ENCODE results near the gene ABCC6. TPM values are rescaled to one million over a fixed set of nuclear protein-coding genes. Genes with fewer than 3 reads are reported as not detected.
"Not testable (repeated sequence)": the region's sequence is repeated elsewhere in the genome, so short reads cannot be mapped to it uniquely, and the experiment has no call there.

ABCC6 gene
- total RNA-seq, 2 experiments from 2014 or later = not detected

DNA sequence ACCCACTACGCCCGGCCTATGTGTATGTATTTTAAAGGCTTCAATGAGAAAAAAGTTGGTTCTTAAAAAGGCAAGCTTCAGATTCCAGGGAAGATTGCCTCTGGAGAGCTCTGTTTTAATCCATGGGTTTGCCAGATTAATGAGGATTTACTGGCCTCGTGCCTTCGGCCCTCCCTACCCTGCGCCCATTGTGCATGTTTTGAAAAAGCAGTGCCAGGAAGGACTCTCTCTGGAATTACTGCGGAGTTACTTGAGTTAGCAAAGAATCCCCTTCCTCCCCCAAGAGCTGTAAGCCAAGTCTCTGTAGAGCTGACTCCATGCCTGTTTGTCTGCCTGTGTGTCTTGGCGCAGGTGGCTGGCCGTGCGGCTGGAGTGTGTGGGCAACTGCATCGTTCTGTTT, 98.9 kb downstream of the ABCC6 start:
- POLR2A ChIA-PET = no interaction called here

DNA sequence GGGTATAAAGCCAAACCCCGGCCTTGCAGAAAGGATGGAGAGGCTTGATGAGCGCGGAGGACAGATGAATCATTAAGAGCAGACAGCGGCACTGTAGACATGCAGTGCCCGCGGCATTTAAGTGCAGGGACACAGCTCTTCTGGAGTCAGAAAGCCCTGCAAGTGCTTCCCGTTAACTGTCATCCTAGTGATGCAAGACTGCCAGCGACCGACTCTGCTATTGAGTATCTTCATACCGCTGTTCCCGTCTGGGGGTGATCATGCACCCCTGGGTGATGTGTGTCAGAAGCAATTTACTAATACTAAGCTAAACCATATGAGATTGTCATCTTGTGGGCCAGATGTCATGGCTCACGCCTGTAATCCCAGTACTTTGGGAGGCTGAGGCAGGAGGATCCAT, 101.0 kb downstream of the ABCC6 start:
- ChIA-PET CTCF (no interaction called here), POLR2A (no interaction called here)

More for the DNA sequence above, 98.9 kb downstream of the ABCC6 start:
- CTCF ChIA-PET = interaction anchor here (0.6 kb wide), 2 partner anchors 30 to 341 kb away, joined by 3 read pairs; no protein-coding TSS in a partner anchor

DNA sequence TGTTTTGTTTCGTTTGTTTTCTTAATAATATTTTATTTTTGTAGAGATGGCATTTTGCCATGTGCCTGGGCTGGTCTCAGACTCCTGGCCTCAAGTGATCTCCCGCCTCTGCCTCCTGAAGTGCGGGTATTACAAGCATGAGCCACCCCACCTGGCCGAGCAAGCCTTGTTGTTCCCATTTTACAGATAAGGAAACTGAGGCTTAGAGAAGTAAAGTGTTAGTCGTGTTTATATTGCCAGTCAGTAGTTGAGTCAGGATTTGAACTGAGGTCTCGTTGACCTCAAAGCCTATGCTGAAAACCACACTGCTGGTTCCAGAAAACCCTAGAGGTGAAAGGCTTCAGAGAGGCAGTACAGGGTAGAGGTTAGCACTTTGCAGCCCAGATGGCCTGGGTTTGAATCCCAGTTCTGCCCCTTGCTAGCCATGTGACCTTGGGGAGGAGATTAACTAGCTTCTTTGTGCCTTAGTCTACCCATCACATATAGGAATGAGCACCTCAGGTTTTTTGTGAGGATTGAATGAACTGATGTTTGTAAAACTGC, 102.0 kb downstream of the ABCC6 start:
- POLR2A ChIA-PET = no interaction called here
- CTCF ChIA-PET = interaction anchor here (0.6 kb wide), 1 partner anchor 84 kb away, joined by 3 read pairs; no protein-coding TSS in a partner anchor

DNA sequence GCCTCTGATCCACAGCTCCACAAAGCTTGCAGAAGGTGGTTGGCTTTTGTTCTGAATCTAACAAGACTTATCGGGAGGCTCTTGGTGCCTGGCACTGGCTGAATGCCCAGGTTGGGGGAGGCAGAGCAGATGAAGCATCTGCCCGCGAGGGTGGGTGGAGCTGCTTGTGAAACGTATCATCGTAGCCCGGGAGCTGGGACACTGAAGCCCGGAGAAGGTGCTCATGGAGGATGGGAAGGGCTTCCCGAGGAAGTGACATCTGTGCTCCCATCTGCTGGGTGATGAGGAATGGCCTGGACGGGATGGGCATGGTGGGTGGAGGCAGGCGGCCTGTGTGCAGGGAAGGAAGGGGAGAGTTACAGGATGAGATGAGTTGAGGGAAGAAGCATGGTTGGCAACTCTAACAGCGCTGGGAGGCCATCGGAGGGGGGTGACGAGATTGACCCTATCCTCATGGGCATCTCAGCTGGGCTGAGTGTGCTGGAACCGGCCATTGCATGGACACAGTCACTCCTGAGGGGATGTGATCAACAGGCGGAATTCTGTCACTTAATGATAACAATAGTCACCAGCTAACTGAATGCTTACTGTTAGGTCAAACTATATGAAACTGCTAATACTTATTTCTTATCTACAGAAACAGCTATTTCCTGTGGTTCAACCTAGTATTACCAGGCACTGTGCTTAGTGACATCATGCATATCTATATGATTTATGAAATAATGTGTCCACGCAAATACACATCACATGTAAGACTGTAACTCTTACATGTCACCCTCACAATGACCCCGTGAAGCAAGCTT, 102.7 kb downstream of the ABCC6 start:
- ChIA-PET POLR2A (no interaction called here), CTCF (interaction anchor here (0.6 kb wide), 1 partner anchor 84 kb away, joined by 3 read pairs; no protein-coding TSS in a partner anchor)

DNA sequence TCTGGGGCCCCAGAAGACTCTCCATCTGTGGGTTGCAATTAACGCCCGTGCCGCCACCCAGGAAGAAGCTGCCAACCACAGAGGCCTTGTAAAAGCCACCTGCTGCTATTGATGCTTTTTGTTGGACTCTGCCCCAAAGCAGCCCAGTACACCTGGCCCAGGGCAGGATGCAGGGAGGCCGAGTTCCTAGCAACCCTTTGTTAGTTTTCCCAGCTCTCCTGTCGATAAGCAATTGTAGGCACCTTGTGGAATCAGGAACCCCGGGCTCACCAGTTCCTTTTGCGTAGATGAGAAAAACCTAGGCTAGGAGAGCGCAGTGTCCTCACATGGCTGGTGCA, 103.3 kb downstream of the ABCC6 start:
- ChIA-PET POLR2A (no interaction called here), CTCF (no interaction called here)

DNA sequence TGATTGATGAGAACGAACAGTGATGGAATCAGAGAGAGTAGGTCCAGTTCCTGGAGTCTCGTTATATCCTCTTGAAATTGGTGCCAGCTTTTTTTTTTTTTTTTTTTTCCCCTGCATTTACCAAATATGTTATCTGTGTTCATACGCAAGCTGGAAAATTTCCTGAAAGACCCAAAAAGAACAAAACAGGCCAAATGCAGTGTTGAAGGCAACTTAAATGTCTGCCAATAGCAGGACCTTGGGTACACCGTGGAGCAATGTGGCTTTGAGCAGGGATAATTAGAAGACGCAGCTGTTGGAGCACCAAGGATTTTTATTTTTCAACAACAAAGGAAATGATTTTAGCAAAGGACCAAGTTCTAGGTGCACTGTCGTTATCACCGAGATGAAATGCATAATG, 105.0 kb downstream of the ABCC6 start:
- ChIA-PET POLR2A (interaction anchor here (0.5 kb wide), 1 partner anchor 120 kb away, joined by 4 read pairs; no protein-coding TSS in a partner anchor), CTCF (interaction anchor here (0.6 kb wide), 1 partner anchor 10 kb away, joined by 3 read pairs; no protein-coding TSS in a partner anchor)

DNA sequence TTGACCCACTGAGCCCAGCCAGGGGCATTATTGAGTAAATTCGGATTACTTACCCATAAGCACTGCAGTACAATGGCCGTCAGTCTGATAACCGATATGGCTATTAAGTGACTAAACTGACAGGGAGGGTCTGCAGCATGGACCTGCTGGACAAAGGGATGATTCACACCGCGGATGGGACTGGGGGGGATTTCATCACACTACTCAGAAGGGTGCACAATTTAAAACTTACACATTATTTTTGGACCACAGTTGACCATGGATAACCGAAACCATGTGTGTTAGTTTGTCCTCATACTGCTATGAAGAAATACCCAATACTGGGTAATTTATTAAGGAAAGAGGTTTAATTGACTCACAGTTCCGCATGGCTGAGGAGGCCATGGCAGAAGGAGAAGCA, 106.5 kb downstream of the ABCC6 start:
- POLR2A ChIA-PET = no interaction called here
- CTCF ChIA-PET = no interaction called here

DNA sequence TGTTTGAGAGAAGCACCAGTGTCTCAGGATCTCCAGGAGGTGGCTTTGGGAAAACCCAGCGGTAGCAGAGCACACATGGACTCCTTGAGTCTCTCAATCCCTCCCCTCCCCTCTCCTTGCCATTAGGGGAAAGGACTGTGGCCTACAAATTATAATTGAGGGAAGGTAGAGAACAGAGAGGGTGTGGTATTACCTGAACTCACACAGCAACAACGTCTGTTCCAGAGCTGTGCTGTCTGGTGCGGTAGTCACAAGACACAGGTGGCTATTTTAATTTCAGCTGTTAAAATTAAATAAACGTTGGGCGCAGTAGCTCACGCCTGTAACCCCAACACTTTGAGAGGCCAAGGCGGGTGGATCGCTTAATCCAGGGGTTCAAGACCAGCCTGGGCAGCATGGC, 110.2 kb downstream of the ABCC6 start:
- POLR2A ChIA-PET = no interaction called here
- CTCF ChIA-PET = no interaction called here

DNA sequence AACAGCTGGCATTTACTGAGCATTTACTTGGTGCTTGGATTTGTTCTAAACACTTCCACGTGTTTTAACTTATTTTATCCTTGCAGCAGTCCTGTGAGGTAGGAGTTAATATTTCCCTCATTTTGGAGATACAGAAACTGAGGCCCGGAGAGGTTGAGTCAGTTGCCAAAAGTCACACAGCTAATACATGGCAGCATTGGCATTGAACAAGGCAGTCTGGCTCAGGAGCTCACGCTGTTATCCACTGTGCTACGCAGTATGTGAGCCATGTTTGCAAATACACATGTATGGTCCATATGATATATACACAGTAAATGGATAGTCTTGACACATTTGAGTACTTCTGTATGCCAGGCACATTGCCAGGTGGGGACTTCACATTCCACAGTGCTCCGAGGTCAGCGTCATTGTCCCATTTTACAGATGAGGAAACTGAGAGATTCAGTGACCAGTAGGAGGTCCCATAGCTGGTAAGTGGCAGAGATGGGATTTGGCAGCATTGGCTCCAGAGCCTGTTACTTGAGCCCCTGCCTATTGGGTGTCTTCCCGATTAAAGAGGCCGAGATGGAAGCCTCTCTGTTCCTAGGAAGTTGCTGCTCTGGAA, 110.7 kb downstream of the ABCC6 start:
- ChIA-PET POLR2A (interaction anchor here (0.7 kb wide), 1 partner anchor 247 kb away, joined by 3 read pairs; no protein-coding TSS in a partner anchor), CTCF (no interaction called here)

DNA sequence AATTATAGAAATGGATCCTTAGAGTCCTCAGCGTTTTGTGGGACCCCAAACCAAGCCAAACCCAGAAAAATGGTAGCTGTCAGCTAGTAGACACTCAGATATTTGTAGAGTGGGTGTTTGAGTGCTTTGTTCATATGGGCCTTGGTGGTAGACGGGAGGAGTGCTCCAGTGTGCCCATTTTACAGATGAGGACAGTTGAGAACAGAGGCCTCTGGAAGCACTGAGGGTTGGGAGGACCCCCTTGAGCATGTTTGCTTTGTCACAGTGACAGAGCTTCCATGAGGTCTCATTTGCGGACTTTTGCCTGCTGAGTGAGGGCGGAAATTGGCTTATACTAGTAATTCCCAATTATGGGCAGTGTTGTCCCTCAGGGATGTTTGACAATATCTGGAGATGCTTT, 111.7 kb downstream of the ABCC6 start:
- POLR2A ChIA-PET = no interaction called here
- CTCF ChIA-PET = no interaction called here

DNA sequence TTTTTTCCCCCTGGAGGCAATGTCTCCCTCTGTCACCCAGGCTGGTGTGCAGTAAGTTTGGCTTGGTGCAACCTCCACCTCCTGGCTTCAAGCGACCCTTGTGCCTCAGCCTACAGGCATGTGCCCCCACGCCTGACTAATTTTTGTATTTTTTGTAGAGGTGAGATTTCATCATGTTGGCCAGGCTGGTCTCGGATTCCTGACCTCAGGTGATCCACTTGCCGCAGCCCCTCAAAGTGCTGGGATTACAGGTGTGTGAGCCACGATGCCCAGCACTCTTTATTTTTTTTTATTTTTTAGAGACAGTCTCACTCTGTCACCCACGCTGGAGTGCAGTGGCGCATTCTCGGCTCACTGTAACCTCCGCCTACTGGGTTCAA, 113.2 kb downstream of the ABCC6 start:
- ChIA-PET POLR2A (no interaction called here), CTCF (no interaction called here)

DNA sequence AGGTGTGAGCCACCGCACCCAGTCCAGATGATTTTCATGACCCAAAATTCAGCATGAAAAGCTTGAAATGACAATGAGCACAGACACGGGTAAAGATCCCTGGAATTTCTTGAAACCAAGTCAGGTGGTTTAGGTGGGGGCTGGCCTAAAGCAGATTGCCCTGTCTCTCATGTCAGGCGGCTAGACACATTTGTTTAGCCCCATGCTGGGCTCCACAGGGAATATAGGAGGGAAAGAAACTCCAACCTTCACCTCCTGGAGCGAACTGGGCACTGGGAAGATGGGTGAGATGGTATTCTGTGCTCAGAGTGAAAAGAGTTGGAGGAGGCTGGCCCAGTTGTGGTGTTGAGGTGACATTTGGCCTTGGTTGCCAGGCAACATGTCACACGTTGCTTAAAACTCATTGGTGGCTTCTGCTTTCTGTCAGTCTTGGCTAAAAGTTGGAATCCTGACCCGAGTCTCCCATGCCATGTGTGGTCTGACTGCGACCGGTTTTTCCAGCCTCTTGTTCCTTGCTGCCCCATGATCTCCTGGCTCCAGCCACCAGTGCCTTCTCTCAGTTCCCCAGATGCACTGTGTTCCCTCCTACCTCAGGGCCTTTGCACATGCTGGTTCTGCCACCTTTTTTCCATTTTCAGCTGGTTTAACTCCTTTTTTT, 113.7 kb downstream of the ABCC6 start:
- ChIA-PET CTCF (interaction anchor here (0.7 kb wide), 1 partner anchor 145 kb away, joined by 3 read pairs; no protein-coding TSS in a partner anchor), POLR2A (no interaction called here)

DNA sequence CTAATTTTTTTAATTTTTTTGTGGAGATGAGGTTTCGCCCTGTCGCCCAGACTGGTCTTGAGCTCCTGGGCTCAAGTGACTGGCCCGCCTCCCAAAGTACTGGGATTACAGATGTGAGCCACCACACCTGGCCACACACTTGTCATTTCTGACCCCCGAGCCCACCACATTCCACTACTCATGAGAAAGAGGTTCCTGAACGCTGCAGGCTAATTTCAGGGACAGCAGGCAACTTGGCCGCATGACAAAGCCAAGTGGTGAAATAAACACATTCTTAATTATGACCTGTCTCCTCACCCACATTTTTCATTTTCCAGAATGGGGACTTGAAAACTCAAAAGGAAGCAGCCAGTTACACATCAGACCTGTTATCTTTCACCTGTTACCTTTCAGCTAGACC, 114.5 kb downstream of the ABCC6 start:
- POLR2A ChIA-PET = no interaction called here
- CTCF ChIA-PET = interaction anchor here (0.7 to 1.4 kb wide), 4 partner anchors 10 to 372 kb away, joined by 3 read pairs; no protein-coding TSS in a partner anchor

DNA sequence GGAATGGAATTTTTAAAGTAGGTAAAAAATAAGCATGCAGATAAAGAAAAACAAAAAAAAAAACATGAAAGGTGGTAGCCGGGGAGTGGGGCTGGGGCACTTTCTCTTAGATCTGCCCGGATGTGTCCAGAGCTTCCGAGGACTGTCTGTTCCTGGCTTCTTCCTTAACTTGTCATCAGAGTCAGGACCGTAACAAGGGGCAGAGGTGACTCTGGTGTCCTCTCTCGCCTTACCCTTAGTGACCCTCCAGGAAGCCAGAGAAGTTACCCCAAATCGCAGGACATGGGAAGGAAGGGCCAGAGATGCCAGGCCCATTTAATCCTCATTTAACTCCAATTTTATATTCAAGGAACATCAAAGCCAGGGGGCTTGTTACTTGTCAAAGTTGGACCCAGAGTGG, 115.5 kb downstream of the ABCC6 start:
- ChIA-PET CTCF (interaction anchor here (0.7 to 1.4 kb wide), 3 partner anchors 11 to 164 kb away, joined by 3 read pairs; no protein-coding TSS in a partner anchor), POLR2A (no interaction called here)

DNA sequence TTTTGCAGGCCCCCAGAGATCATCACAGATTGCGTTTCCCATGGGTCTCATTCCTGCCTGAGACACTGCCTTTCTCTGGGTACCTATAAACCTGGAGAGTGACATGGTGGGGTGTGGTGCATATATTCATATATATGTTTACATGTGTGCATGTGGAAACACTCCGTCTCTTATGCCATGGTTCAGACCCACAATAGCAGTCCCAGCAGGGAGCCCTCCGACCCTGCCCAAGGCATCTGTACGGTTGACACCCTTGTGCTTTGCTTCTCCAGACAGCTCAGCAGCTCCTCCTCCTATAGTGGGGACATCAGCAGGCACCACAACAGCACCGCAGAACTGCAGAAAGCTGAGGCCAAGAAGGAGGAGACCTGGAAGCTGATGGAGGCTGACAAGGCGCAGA, 116.8 kb downstream of the ABCC6 start:
- CTCF ChIA-PET = interaction anchor here (0.7 kb wide), 1 partner anchor 80 kb away, joined by 3 read pairs; no protein-coding TSS in a partner anchor
- POLR2A ChIA-PET = no interaction called here

DNA sequence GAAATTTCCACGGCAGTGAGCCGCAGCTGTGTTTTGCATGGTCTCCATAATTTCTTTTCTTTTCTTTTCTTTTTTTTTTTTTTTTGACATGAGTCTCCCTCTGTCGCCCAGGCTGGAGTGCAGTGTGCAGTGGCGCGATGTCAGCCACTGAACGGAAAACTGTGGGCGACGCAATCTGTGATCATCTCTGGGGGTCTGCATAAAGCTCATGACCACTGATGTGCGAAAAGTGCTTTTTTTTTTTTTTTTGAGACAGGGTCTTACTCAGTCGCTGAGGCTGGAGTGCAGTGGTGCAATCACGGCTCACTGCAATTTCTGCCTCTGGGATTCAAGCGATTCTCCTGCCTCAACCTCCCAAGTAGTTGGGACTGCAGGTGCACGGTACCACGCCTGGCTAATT, 117.6 kb downstream of the ABCC6 start:
- CTCF ChIA-PET = interaction anchor here (0.7 kb wide), 1 partner anchor 80 kb away, joined by 3 read pairs; no protein-coding TSS in a partner anchor
- POLR2A ChIA-PET = no interaction called here

DNA sequence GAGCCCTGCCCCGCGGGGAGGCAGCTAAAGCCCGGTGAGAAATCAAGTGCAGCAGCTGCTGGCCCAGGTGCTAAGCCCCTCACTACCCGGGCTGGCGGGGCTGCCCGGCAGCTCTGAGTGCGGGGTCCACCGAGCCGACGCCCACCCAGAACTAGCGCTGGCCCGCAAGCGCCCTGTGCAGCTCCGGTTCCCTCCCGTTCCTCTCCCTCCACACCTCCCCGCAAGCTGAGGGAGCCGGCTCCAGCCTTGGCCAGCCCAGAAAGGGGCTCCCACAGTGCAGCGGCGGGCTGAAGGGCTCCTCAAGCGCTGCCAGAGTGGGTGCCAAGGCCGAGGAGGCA, 118.5 kb downstream of the ABCC6 start:
- CTCF ChIA-PET, POLR2A ChIA-PET: not testable (repeated sequence)

DNA sequence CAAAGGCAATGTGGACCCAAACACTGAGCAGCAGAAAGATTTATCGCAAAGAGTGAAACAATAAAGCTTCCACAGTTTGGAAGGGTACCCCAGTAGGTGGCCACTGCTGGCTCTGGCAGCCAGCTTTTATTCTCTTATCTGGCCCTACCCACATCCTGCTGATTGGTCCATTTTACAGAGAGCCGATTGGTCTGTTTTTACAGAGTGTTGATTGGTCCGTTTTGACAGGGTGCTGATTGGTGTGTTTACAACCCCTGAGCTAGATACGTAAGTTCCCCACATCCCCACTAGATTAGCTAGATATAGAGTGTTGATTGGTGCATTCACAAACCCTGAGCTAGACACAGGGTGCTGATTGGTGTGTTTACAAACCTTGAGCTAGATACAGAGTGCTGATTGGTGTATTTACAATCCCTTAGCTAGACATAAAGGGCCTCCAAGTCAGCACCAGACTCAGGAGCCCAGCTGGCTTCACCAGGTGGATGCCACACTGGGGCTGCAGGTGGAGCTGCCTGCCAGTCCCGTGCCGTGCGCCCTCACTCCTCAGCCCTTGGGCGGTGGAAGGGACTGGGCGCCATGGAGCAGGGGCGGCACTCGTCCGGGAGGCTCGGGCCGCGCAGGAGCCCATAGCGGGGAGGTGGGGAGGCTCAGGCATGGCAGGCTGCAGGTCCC, 119.0 kb downstream of the ABCC6 start:
- CTCF ChIA-PET = not testable (repeated sequence)
- POLR2A ChIA-PET = interaction anchor here (0.5 kb wide), 1 partner anchor 434 kb away, joined by 4 read pairs; no protein-coding TSS in a partner anchor

DNA sequence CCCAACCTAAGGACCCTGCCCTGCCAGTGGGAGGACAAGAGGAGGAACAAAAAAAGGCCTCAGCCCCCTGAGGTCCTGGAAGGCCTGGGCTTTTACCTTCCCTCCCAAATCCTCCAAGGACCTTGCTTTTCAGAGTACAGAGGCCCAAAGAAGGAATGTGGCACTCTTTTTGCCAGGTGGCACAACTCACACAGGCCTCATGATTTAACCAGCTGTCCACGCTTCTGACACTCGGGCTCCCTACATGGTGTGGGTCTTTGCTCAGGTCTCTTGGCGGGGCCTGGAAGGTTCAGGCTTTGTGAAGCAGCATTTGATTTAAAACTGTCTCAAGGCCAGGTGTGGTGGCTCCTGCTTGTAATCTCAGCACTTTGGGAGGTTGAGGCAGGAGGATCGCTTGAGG, 120.6 kb downstream of the ABCC6 start:
- ChIA-PET POLR2A (no interaction called here), CTCF (no interaction called here)

DNA sequence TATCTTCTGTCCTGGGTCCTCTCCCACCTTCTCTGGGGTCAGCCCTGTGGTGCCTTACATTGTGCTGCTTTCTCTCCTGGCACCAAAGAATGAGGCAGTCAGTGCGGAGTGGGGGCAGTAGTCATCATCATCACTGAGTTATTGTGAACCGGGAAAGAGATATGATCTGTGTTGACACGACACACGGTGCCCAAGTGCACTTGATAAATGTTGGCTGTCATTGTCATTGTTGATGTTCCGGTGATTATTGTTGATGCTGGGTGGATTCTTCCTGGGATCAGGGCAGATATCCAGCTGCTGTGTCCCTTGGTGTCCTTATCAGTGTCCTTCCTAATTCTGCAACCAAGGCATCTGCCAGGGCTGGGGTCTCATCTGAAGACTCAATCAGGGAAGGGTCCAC, 121.7 kb downstream of the ABCC6 start:
- CTCF ChIA-PET = no interaction called here
- POLR2A ChIA-PET = no interaction called here

Measured in activated CD8-positive, alpha-beta memory T cell treated with anti-CD3 and anti-CD28 coated beads for 36 hours (primary cell).